ENCODE results near the gene LYPD5.
"Not testable (repeated sequence)": the region's sequence is repeated elsewhere in the genome, so short reads cannot be mapped to it uniquely, and the experiment has no call there.

LYPD5 gene, protein sequence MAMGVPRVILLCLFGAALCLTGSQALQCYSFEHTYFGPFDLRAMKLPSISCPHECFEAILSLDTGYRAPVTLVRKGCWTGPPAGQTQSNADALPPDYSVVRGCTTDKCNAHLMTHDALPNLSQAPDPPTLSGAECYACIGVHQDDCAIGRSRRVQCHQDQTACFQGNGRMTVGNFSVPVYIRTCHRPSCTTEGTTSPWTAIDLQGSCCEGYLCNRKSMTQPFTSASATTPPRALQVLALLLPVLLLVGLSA

DNA sequence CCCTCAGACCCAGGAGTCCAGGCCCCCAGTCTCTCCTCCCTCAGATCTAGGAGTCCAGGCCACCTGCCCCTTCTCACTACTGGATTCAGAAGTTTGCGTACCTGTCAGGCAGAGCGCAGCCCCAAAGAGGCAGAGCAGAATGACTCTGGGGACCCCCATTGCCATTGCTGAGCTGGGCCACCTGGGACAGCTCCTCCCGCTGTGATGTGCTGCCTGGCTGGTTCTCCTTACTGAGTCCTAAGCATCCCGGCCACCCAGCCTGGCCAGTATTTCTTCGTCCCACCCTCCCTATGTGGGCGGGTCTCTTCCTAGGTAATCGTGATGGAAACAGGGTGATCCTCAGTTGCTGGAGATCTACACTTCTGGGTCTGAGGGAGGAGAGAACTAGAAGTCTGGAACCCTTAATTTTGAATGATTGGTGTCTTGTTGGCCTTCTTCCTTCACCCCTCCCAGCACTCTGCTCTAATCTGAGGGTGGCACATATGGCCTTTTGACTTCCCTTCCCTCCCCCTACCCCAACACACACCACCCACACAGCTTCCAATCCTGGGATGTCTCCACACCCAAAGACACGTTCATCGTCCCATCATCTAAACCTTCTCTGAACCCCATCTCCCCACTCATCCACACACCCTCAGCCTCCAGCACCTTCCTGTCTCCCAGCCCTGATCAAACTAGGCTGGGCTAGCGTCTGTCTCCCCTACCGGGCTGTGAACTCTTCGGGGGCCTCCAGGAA, at the start of gene LYPD5:
Gene LYPD5 (minus strand): TSS at position 232 of the 736 bp plus-strand sequence. CDS start 67 bp downstream, at position 165.
- DNase-seq, result no peak

DNA sequence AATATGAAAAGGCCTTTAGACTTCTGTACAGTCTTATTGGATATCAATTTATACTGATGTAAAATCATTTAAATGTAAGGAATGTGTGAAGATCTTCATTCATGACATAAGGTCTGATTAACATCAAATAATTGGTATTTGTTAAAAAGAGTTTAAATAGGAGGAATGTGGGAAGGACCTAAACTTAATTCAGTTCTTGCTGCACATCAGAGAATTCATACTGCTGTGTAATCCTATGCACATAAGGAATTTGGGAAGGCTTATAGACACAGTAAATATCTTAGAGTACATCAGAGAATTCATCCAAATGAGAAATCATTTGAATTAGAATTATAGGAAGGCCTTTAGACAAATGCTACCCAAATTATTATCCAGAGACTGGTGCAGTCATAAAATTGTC, 46.6 kb upstream of the LYPD5 start:
- DNase-seq, result no peak

DNA sequence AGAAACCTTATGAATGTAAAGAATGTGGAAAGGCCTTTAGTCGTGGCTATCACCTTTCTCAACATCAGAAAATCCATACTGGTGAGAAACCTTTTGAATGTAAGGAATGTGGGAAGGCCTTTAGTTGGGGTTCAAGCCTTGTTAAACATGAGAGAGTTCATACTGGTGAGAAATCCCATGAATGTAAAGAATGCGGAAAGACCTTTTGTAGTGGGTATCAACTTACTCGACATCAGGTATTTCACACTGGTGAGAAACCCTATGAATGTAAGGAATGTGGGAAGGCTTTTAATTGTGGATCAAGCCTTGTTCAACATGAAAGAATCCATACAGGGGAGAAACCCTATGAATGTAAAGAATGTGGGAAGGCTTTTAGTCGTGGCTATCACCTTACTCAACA, 45.6 kb upstream of the LYPD5 start:
- no peak for DNase-seq

- DNase-seq, result no peak
Observed at GRCh38 chr19:43847246-43847645, 45.0 kb upstream of the LYPD5 start.

DNA sequence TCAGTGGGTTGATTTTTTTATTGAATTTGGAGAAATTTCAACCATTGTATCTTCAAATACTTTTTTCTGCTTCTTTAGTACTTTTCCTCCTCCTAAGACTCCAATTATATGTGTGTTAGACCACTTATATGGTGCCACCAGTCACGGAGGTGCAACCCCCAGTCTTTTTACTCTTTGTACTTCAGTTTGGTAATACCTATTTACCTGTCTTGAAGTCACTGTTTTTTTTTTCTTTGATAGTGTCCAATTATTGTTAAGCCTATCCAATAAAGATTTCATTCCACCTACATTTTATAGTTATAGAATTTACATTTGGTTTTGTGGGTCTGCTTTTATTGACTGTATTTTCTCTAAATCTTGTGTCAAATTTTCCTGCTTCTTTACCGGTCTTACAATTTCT, 39.8 kb upstream of the LYPD5 start:
- DNase-seq, result no peak

- no peak for DNase-seq
Observed at GRCh38 chr19:43839139-43839538, 36.9 kb upstream of the LYPD5 start.

DNA sequence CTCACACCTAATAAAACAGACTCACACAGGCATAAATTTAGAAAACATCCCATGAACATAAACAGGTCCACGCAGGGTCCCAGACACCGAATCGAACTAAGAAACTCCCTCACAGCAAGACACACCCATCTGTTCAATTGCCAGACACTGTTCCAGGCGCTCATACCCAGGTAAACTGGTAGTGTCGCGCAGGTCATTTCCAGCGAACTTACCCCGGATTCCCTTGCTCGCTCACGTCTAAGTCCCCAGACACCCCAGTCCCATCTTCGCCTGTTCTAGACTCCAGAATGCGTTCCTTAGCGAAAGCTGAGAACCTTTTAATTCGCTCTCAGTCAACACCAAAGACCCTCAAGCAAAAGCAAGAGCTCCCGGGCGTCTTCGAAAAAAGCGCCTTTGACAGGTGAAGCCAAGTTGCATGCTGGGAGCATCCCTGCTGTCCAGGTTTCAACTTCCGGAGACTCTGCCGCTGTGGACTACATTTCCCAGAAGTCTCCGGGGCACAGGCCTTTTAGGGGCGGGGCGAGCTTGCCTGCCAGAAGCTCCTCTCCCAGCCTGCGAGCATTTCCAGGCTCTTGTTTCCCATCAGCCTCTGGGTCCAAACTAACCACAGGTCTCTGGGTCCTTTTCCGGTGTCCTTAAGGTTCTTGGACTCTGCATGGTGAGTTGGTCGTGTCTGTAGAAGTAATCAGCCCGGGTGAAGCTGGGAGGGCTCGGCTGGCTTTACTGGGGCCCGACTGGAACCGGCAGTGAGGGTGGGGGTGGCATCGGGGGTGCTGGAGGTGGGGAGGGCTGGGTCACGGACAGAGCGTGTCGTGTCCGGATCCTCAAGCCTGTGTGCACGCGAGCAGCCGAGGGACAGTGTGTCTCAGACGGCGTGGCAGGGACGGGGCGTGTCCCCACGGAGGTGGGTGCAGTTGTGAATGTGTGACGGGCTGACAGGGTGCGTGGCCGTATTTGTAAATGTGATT, 24.8 kb upstream of the LYPD5 start, which contains the start of gene ZNF283:
Gene ZNF283 (plus strand): TSS at position 535 of the 968 bp plus-strand sequence. CDS start 6,184 bp downstream, outside the sequence.
- peak; percentile 91 for DNase-seq

DNA sequence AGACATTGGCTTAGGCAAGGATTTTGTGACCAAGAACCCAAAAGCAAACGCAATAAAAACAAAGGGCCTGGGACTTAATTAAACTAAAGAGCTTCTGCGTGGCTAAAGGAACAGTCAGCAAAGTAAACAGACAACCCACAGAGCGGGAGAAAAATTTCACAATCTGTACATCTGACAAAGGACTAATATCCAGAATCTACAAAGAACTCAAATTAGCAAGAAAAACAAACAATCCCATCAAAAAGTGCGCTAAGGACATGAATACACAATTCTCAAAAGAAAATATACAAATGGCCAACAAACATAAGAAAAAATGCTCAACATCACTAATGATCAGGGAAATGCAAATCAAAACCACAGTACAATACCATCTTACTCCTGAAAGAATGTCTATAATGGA, 22.3 kb upstream of the LYPD5 start:
- not testable (repeated sequence) for DNase-seq

DNA sequence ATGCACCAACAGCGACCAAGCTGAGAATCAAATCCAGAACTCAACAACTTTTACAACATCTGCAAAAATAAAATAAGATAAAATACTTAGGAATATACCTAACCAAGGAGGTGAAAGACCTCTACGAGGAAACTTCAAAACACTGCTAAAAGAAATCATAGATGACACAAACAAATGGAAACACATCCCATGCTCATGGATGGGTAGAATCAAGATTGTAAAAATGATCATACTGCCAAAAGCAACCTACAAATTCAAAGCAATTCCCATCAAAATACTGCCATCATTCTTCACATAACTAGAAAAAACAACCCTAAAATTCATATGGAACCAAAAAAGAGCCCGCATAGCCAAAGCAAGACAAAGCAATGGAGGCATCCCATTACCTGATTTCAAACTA, 21.6 kb upstream of the LYPD5 start:
- DNase-seq, result not testable (repeated sequence)

DNA sequence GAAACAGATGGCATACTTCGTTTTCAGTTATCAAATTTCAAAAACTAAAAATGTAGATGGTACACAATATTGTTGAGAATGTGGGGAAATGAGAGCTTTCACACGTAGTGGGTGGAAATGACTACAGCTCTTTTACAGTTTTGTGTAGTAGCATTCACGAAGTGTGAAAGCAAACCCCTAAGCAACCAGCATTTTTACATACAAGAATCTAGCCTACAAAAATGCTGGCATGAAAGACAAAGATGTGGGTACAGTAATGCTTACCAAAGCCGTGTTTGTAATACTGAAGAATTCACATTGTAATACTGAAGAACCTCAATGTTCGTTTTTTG, 18.6 kb upstream of the LYPD5 start:
- no peak for DNase-seq

DNA sequence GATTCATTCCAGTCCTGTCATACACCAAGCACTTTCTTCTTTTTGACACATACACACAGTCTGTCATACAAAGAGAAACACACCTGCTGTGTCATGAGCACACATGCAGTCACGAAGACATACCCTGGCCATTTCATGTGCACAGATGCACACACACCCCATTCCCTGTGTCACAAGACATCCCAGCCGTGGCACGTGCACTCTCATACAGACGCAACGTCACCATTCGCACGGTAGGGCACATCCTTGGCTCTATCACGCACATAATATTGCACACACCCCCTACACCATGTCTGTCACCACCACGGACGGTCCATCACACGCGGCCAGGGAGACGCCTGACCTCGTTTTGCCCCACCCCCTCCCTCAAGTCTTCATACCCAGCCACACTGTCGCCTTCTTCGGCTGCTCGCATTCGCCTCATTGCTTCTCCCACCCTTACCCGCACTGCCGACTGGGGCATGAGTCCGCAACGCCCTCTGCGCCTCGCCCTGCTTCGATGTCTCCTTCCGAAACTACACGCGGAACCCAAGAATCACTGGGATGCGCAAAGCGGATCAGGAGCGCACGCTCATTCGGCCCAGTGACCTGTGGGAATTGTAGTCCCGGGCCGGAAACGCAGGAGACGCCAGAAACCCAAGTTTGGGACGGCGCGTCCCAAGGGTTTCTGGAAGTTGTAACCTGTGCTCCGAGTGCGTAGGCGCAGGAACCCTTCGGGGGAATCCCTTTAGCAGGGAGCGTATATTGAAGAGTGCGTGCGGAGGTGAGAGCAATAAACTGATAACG, 18.0 kb upstream of the LYPD5 start:
- DNase-seq, result peak; percentile 43

GRCh38 chr19:43818500-43818899, 16.3 kb upstream of the LYPD5 start:
- DNase-seq, result no peak

DNA sequence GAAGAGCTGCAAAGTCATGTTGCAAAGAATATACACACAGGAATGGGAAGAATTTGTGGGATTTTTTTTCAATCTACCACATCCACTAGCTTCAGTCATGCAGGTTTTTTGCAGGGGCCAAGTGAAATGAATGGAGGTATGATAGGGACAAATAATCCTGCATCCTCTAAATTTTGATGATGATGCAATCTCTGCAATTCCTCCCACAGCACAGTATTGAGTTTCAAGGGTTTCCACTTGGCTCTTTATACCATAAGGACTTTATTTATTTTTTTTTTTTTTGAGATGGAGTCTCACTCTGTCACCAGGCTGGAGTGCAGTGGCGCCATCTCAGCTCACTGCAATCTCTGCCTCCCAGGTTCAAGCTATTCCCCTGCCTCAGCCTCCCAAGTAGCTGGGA, 15.2 kb upstream of the LYPD5 start:
- DNase-seq, result not testable (repeated sequence)

- no peak for DNase-seq
Observed at GRCh38 chr19:43814663-43815352, 12.6 kb upstream of the LYPD5 start.

DNA sequence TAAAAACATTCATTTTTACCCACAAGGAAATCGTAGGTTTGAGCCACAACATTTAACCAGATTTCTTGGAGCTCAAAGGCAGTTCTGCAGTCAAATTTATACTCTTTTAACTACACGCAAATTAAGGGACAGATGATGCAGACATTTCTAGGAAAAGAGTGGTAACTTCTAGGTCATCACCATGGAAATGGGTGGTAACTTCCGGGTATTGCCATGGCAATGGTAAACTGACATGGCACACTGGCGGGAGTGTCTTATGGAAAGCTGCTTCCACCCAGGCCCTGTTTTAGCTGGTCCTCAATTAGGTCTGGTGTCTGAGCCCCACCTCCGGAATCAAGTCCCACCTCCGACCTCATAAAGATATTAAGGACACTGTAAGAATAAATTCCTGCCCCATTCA, 10.4 kb upstream of the LYPD5 start:
- no peak for DNase-seq

DNA sequence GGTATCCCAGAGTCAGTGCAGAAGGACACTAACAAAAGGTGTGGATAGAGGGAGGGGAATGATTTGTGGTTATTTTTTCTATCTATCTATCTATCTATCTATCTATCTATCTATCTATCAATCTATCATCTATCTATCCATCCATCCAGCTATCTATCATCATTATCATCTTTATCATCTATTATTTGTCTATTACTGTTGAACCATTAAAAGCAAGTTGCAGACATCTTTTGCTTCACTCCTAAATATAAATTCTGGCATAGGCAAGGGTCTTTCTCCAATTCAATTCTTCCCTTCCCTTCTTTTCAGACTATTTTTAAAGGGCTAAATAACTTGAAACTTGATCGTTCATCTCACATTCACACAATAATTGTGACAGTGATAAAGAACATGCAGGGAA, 10.0 kb upstream of the LYPD5 start:
- no peak for DNase-seq

- DNase-seq, result no peak
Observed at GRCh38 chr19:43811837-43812236, 9.6 kb upstream of the LYPD5 start.

DNA sequence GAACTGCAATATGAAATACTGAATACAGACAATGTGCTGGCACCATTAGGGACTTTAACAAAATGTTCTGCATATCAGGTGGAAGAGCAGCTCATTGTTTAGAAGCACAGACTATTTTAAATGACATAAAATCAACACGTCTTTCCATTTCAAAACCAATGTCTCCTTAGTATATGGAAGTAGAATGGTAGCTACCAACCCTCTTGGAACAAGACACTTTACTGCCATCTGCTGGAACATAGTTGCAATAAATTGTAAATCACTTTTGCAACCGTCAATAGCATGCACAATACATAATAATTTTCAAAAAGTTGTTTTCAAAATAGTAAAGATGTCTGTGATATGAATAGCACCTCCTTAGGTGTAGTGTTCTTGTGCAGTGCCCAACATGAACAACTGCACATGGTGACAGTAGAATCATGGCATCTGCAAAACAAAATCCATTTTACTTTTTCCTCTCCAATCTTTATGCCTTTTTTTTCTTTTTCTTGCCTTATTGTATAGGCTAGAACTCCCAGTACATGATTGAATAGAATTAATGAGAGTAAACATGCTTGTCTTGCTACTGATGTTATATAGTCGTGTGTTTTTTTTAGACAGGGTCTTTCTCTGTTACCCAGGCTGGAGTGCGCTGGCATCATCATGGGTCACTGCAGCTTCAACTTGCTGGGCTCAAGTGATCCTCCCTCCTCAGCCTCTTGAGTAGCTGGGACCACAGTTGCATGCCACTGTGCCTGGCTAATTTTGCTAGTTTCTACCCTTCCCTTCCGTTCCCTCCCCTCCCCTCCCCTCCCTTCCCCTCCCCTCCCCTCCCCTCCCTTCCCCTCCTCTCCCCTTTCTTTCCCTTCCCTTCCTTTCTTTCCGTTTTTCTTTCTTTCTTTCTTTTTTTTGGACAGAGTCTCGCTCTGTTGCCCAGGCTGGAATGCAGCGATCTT, 7.8 kb upstream of the LYPD5 start:
- DNase-seq, result no peak

DNA sequence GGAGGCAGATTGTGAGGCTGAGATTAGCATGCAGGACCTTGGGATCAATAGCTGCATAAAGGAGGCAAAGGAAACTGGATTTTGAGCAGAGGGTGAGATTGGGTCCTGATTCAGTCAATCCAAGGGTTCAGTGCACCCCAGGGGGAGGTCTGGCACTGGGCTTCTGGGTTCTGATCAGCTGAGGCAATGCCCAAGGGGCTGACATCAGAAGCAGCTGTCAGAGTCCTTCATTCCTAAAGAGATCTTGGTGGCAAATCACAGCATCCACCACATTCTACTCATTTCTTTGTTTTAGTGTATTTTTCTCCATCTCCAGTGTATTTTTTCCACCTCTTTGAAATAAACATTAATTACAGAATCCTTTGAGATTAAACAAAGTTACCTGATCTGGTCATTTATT, 5.4 kb upstream of the LYPD5 start:
- no peak for DNase-seq

GRCh38 chr19:43806848-43807247, 4.6 kb upstream of the LYPD5 start:
- no peak for DNase-seq

DNA sequence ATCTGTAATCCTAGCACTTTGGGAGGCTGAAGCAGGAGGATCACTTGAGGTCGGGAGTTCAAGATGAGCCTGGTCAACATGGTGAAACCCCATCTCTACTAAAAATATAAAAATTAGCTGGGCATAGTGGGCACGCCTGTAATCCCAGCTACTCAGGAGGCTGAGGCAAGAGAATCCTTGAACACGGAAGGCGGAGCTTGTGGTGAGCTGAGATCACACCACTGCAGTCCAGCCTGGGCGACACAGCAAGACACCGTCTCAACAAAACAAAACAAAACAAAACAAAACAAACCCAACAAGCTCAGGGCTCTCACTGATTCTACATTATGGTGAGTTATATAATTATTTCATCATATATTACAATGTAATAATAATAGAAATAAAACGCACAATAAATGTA, 4.2 kb upstream of the LYPD5 start:
- DNase-seq, result not testable (repeated sequence)
